ENCODE data around the gene PTPN22. TPM values are rescaled to one million over a fixed set of nuclear protein-coding genes. Genes with fewer than 3 reads are reported as not detected.

Gene PTPN22
- total and polyA plus RNA-seq, 9 donors, result 0.24 to 4.2 (median 1.6) TPM

- H3K4me3 ChIP-seq, result no peak overlapping the region
- no peak for DNase-seq
- H3K9me3 ChIP-seq, result no peaks in the 10 kb centered on the region
- H3K27ac ChIP-seq, result no peak overlapping the region
- TF ChIP-seq CTCF (IDR thresholded peaks at IDR 0.05), result no peak
- TF ChIP-seq POLR2A (IDR thresholded peaks at IDR 0.05), result no peak
- no peak for TF ChIP-seq EP300 (IDR thresholded peaks at IDR 0.05)
- WGBS, 3 donors, result 75 to 95% (median 78%) methylated on average over 1 of the region's 1 CpG
- H3K27me3 ChIP-seq, result no peaks in the 10 kb centered on the region
- H3K4me1 ChIP-seq (ENCODE audit: insufficient read depth), result no peaks in the 10 kb centered on the region
- no peaks in the 10 kb centered on the region for H3K36me3 ChIP-seq
- intact Hi-C loops (cut with DNase I), result no loop called here
Measured at GRCh38 chr1:113858982-113859381, 12.5 kb downstream of the PTPN22 start.

- intact Hi-C loops (cut with DNase I), result no loop called here
- H3K27ac ChIP-seq, result no peak overlapping the region
- WGBS, 3 donors, result 82 to 92% (median 86%) methylated on average over 3 of the region's 3 CpGs
- no peak overlapping the region for H3K4me3 ChIP-seq
- no peaks in the 10 kb centered on the region for H3K36me3 ChIP-seq
- no peaks in the 10 kb centered on the region for H3K4me1 ChIP-seq (ENCODE audit: insufficient read depth)
- no peaks in the 10 kb centered on the region for H3K27me3 ChIP-seq
- H3K9me3 ChIP-seq, result no peaks in the 10 kb centered on the region
- TF ChIP-seq POLR2A (IDR thresholded peaks at IDR 0.05) (no peak), EP300 (IDR thresholded peaks at IDR 0.05) (no peak), CTCF (IDR thresholded peaks at IDR 0.05) (no peak)
- DNase-seq, result no peak
Measured at GRCh38 chr1:113858418-113858817, 13.1 kb downstream of the PTPN22 start.

- H3K27me3 ChIP-seq, result no peaks in the 10 kb centered on the region
- TF ChIP-seq CTCF (IDR thresholded peaks at IDR 0.05), result no peak
- TF ChIP-seq POLR2A (IDR thresholded peaks at IDR 0.05), result no peak
- TF ChIP-seq EP300 (IDR thresholded peaks at IDR 0.05), result no peak
- no peaks in the 10 kb centered on the region for H3K9me3 ChIP-seq
- H3K27ac ChIP-seq, result no peak overlapping the region
- no peaks in the 10 kb centered on the region for H3K4me1 ChIP-seq (ENCODE audit: insufficient read depth)
- no peak for DNase-seq
- intact Hi-C loops (cut with DNase I), result no loop called here
- H3K4me3 ChIP-seq, result no peak overlapping the region
- no peaks in the 10 kb centered on the region for H3K36me3 ChIP-seq
- 74 to 85% (median 82%) methylated on average over 3 of the region's 3 CpGs for WGBS, 3 donors
Measured at GRCh38 chr1:113857776-113858175, 13.7 kb downstream of the PTPN22 start.

GRCh38 chr1:113856401-113856790, 15.1 kb downstream of the PTPN22 start:
- Histone ChIP-seq H3K9me3 (no peaks in the 10 kb centered on the region), H3K36me3 (no peaks in the 10 kb centered on the region), H3K27me3 (no peaks in the 10 kb centered on the region), H3K27ac (no peak overlapping the region), H3K4me3 (no peak overlapping the region), H3K4me1 (ENCODE audit: insufficient read depth) (no peaks in the 10 kb centered on the region)
- no peak for DNase-seq
- 71 to 80% (median 80%) methylated on average over 2 of the region's 2 CpGs for WGBS, 3 donors
- intact Hi-C loops (cut with DNase I), result no loop called here
- TF ChIP-seq EP300 (IDR thresholded peaks at IDR 0.05), result no peak
- no peak for TF ChIP-seq POLR2A (IDR thresholded peaks at IDR 0.05)
- TF ChIP-seq CTCF (IDR thresholded peaks at IDR 0.05), result no peak
